HEK293 (cell line): ENCODE results near the gene NUBPL.

Source experiments
- CTCF ChIA-PET: fragments of 350-600 bp; formaldehyde crosslinking; extraction: SDS; loops from one replicate; lab custom pipeline; 2021; ENCODE audit warnings: antibody characterized with exemption; lab: Yijun Ruan, JAX
- POLR2A ChIA-PET: fragments of 300-600 bp; formaldehyde crosslinking; extraction: SDS; loops from one replicate; lab custom pipeline; 2020; ENCODE audit warnings: antibody characterized with exemption, inconsistent platforms; lab: Yijun Ruan, JAX
- H3K27ac ChIP-seq: fragments of 200-500 bp; sonication (Bioruptor generic); 2 replicates; pipeline ENCODE4 v1.5.1; 2014; ENCODE audit warnings: low read depth, low read length, control low read depth, inconsistent platforms; ENCODE audit errors: extremely low read depth
- H3K36me3 ChIP-seq, 2 experiments: fragments of 200-500 bp in 1 of 2; sonication (Bioruptor generic) in 1 of 2; 1 replicate in 1 of 2; 2 replicates in 1 of 2; pipeline ENCODE4 v1.5.1; 2014 to 2017; ENCODE audit warnings: inconsistent platforms in 2 of 2, low read length in 2 of 2; ENCODE audit not compliant: control insufficient read depth in 2 of 2, insufficient read depth in 1 of 2
- H3K4me1 ChIP-seq: fragments of 200-500 bp; sonication (Bioruptor generic); 2 replicates; pipeline ENCODE4 v1.5.1; 2014; ENCODE audit warnings: mild to moderate bottlenecking, low read length, inconsistent platforms; ENCODE audit not compliant: control insufficient read depth, insufficient read depth
- H3K4me3 ChIP-seq: 2 replicates; pipeline ENCODE4 v1.5.1; 2011; ENCODE audit warnings: low read depth, mild to moderate bottlenecking, control low read depth, low read length, moderate library complexity
- H3K9me3 ChIP-seq: fragments of 200-500 bp; sonication (Bioruptor generic); 2 replicates; pipeline ENCODE4 v1.5.1; 2014; ENCODE audit warnings: low read depth, low read length, inconsistent platforms; ENCODE audit not compliant: control insufficient read depth, insufficient read depth
- EGR2 ChIP-seq: fragments of 450-650 bp; formaldehyde crosslinking; IDR thresholded peaks from 2 replicates; pipeline ENCODE4 v1.5.1; 2016; ENCODE audit warnings: low read depth, missing biosample characterization, missing genetic modification characterization
- MEIS1 ChIP-seq: sonication (generic); formaldehyde crosslinking; IDR thresholded peaks from 2 replicates; pipeline ENCODE4 v1.8.1; 2022; ENCODE audit warnings: missing genetic modification reagents, mild to moderate bottlenecking, borderline replicate concordance
- ZBTB17 ChIP-seq: fragments of 450-650 bp; formaldehyde crosslinking; IDR thresholded peaks from 2 replicates; pipeline ENCODE4 v1.5.1; 2016; ENCODE audit warnings: missing biosample characterization, missing genetic modification characterization
- ZNF202 ChIP-seq: fragments of 450-650 bp; formaldehyde crosslinking; IDR thresholded peaks from 2 replicates; pipeline ENCODE4 v1.5.1; 2016; ENCODE audit warnings: missing biosample characterization, missing genetic modification characterization, borderline replicate concordance
- ZNF473 ChIP-seq: fragments of 450-650 bp; formaldehyde crosslinking; IDR thresholded peaks from 2 replicates; pipeline ENCODE4 v1.5.1; 2017; ENCODE audit warnings: missing biosample characterization, missing genetic modification characterization
- ZNF521 ChIP-seq: fragments of 450-650 bp; formaldehyde crosslinking; IDR thresholded peaks from 2 replicates; pipeline ENCODE4 v1.5.1; 2017; ENCODE audit warnings: missing biosample characterization, mild to moderate bottlenecking, missing genetic modification characterization
- ZNF701 ChIP-seq: fragments of 450-650 bp; formaldehyde crosslinking; IDR thresholded peaks from 2 replicates; pipeline ENCODE4 v1.5.1; 2016; ENCODE audit warnings: missing biosample characterization, missing genetic modification characterization
- ZNF785 ChIP-seq: fragments of 450-650 bp; formaldehyde crosslinking; IDR thresholded peaks from 2 replicates; pipeline ENCODE4 v1.5.1; 2016; ENCODE audit warnings: missing biosample characterization, missing genetic modification characterization
- TF ChIP-seq, protein P1 (sequence below): fragments of 450-650 bp; formaldehyde crosslinking; IDR thresholded peaks from 2 replicates; pipeline ENCODE4 v1.5.0; 2017; ENCODE audit warnings: missing biosample characterization, missing genetic modification characterization, borderline replicate concordance
- TF ChIP-seq, protein P2 (sequence below): fragments of 450-650 bp; formaldehyde crosslinking; IDR thresholded peaks from 2 replicates; pipeline ENCODE4 v1.5.1; 2017; ENCODE audit warnings: missing biosample characterization, missing genetic modification characterization
- TF ChIP-seq, protein P3 (sequence below): fragments of 450-650 bp; formaldehyde crosslinking; IDR thresholded peaks from 2 replicates; pipeline ENCODE4 v1.5.1; 2016; ENCODE audit warnings: missing biosample characterization, missing genetic modification characterization
- TF ChIP-seq, protein P4 (sequence below): fragments of 450-650 bp; formaldehyde crosslinking; IDR thresholded peaks from 2 replicates; pipeline ENCODE4 v1.5.1; 2016; ENCODE audit warnings: missing biosample characterization, missing genetic modification characterization, borderline replicate concordance
- TF ChIP-seq, protein P5 (sequence below): fragments of 450-650 bp; formaldehyde crosslinking; IDR thresholded peaks from 2 replicates; pipeline ENCODE4 v1.5.1; 2016; ENCODE audit warnings: missing biosample characterization, missing genetic modification characterization

Gene NUBPL

DNA sequence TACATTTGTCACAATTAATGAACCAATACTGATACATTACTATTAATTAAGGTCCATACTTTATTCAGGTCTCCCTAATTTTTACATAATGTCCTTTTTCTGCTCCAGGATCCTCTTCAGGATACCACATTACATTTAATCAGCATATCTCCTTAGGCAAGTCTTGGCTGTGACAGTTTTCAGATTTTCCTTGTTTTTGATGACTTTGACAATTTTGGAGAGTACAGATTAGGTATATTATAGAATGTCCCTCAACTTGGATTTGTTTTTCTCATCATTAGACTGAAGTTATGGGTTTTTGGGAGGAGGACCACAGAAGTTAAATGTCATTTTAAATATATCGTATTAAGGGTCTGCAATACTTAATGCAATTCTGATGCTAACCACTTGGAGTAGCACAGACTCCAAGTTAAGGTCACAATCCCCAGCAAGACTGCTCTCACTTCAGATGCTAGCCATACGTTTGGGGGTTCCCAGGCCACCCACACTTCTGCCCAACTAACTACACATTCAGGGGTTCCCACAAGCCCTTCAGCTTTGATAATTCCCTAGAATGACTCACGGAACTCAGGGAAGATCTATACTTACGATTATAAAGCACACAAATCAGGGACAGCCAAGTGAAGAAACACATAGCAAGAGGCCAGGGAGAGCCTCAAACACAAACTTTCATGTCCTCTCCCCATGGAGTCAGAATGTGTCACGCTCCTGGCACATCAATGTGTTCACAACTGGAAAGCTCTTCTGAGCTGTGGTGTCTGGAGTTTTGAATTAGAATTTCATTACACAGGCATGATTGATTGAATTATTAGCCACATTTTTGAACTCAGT lies 17.0 kb upstream of the NUBPL start (continued):
- TF ChIP-seq, protein P1, sequence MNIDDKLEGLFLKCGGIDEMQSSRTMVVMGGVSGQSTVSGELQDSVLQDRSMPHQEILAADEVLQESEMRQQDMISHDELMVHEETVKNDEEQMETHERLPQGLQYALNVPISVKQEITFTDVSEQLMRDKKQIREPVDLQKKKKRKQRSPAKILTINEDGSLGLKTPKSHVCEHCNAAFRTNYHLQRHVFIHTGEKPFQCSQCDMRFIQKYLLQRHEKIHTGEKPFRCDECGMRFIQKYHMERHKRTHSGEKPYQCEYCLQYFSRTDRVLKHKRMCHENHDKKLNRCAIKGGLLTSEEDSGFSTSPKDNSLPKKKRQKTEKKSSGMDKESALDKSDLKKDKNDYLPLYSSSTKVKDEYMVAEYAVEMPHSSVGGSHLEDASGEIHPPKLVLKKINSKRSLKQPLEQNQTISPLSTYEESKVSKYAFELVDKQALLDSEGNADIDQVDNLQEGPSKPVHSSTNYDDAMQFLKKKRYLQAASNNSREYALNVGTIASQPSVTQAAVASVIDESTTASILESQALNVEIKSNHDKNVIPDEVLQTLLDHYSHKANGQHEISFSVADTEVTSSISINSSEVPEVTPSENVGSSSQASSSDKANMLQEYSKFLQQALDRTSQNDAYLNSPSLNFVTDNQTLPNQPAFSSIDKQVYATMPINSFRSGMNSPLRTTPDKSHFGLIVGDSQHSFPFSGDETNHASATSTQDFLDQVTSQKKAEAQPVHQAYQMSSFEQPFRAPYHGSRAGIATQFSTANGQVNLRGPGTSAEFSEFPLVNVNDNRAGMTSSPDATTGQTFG (tag by site-specific recombination) = no peak
- TF ChIP-seq ZNF202 (tag by site-specific recombination) = no peak
- TF ChIP-seq, protein P2, sequence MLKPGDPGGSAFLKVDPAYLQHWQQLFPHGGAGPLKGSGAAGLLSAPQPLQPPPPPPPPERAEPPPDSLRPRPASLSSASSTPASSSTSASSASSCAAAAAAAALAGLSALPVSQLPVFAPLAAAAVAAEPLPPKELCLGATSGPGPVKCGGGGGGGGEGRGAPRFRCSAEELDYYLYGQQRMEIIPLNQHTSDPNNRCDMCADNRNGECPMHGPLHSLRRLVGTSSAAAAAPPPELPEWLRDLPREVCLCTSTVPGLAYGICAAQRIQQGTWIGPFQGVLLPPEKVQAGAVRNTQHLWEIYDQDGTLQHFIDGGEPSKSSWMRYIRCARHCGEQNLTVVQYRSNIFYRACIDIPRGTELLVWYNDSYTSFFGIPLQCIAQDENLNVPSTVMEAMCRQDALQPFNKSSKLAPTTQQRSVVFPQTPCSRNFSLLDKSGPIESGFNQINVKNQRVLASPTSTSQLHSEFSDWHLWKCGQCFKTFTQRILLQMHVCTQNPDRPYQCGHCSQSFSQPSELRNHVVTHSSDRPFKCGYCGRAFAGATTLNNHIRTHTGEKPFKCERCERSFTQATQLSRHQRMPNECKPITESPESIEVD = no peak
- no peak for TF ChIP-seq MEIS1 (CRISPR knock-in tag)
- TF ChIP-seq, protein P3, sequence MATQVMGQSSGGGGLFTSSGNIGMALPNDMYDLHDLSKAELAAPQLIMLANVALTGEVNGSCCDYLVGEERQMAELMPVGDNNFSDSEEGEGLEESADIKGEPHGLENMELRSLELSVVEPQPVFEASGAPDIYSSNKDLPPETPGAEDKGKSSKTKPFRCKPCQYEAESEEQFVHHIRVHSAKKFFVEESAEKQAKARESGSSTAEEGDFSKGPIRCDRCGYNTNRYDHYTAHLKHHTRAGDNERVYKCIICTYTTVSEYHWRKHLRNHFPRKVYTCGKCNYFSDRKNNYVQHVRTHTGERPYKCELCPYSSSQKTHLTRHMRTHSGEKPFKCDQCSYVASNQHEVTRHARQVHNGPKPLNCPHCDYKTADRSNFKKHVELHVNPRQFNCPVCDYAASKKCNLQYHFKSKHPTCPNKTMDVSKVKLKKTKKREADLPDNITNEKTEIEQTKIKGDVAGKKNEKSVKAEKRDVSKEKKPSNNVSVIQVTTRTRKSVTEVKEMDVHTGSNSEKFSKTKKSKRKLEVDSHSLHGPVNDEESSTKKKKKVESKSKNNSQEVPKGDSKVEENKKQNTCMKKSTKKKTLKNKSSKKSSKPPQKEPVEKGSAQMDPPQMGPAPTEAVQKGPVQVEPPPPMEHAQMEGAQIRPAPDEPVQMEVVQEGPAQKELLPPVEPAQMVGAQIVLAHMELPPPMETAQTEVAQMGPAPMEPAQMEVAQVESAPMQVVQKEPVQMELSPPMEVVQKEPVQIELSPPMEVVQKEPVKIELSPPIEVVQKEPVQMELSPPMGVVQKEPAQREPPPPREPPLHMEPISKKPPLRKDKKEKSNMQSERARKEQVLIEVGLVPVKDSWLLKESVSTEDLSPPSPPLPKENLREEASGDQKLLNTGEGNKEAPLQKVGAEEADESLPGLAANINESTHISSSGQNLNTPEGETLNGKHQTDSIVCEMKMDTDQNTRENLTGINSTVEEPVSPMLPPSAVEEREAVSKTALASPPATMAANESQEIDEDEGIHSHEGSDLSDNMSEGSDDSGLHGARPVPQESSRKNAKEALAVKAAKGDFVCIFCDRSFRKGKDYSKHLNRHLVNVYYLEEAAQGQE (tag by site-specific recombination) = no peak
- no peak for TF ChIP-seq ZNF473 (tag by site-specific recombination)
- no peak for TF ChIP-seq EGR2

DNA sequence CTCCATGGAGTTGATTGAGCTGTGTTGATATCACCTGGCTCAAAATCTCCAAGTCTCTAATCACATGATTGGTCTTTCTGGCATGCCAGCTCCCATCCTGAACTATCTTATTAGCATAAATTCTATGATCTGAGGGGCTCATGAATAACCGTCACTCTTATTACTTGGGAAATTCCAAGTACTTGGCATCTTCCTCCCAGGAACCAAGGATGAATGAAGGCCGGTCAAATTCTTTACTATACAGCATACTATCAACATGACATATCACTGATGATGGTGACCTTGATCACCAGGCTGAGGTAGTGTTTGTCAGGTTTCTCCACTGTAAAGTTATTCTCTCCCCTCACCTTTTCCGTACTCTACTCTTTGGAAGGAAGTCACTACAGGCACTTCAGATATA lies 16.4 kb upstream of the NUBPL start:
- no peaks in the 10 kb centered on the region for H3K36me3 ChIP-seq
- H3K27ac ChIP-seq = no peak overlapping the region
- CTCF ChIA-PET = interaction anchor here (0.7 to 1.0 kb wide), 2 partner anchors 9 kb away, joined by 3 to 4 read pairs; no protein-coding TSS in a partner anchor
- POLR2A ChIA-PET = no interaction called here
- H3K4me1 ChIP-seq = peaks cover 6% of the 10 kb centered on the region
- no peak overlapping the region for H3K4me3 ChIP-seq
- TF ChIP-seq ZNF701 (tag by site-specific recombination) = no peak
- TF ChIP-seq ZBTB17 = no peak
- no peak for TF ChIP-seq ZNF785 (tag by site-specific recombination)
- TF ChIP-seq, protein P4, sequence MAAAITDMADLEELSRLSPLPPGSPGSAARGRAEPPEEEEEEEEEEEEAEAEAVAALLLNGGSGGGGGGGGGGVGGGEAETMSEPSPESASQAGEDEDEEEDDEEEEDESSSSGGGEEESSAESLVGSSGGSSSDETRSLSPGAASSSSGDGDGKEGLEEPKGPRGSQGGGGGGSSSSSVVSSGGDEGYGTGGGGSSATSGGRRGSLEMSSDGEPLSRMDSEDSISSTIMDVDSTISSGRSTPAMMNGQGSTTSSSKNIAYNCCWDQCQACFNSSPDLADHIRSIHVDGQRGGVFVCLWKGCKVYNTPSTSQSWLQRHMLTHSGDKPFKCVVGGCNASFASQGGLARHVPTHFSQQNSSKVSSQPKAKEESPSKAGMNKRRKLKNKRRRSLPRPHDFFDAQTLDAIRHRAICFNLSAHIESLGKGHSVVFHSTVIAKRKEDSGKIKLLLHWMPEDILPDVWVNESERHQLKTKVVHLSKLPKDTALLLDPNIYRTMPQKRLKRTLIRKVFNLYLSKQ = no peak
- no peak for TF ChIP-seq ZNF521 (tag by site-specific recombination)
- TF ChIP-seq, protein P5, sequence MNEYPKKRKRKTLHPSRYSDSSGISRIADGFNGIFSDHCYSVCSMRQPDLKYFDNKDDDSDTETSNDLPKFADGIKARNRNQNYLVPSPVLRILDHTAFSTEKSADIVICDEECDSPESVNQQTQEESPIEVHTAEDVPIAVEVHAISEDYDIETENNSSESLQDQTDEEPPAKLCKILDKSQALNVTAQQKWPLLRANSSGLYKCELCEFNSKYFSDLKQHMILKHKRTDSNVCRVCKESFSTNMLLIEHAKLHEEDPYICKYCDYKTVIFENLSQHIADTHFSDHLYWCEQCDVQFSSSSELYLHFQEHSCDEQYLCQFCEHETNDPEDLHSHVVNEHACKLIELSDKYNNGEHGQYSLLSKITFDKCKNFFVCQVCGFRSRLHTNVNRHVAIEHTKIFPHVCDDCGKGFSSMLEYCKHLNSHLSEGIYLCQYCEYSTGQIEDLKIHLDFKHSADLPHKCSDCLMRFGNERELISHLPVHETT (tag by site-specific recombination) = no peak
- no peaks in the 10 kb centered on the region for H3K9me3 ChIP-seq
